Lower lobe of right lung (tissue), 2 donors: ENCODE results near the gene CORO1A. TPM values are rescaled to one million over a fixed set of nuclear protein-coding genes. Genes with fewer than 3 reads are reported as not detected.
A peak's percentile ranks its signal among the peaks of the same experiment; 100 is the strongest.
"Not testable (repeated sequence)": the region's sequence is repeated elsewhere in the genome, so short reads cannot be mapped to it uniquely, and the experiment has no call there.

Experiments used
- ATAC-seq, 2 donors: fragments of 200-7000 bp; cut with Tn5 transposase; one replicate each; pipeline ENCODE4 v1.9.1; 2020 to 2022; ENCODE audit warnings: mild to moderate bottlenecking in 2 of 2, moderate library complexity in 2 of 2
- DNase-seq: peaks from one replicate; pipeline ENCODE4 v3.0.0-alpha.2; 2020
- H3K27ac ChIP-seq: fragments of 200-600 bp; one replicate; pipeline ENCODE4 v1.8.0; 2022
- H3K27me3 ChIP-seq: fragments of 200-600 bp; one replicate; pipeline ENCODE4 v1.8.0; 2022; ENCODE audit warnings: low read depth
- H3K36me3 ChIP-seq: fragments of 200-600 bp; one replicate; pipeline ENCODE4 v1.8.0; 2022; ENCODE audit warnings: mild to moderate bottlenecking
- H3K4me1 ChIP-seq: fragments of 200-600 bp; one replicate; pipeline ENCODE4 v1.8.0; 2022
- H3K4me3 ChIP-seq: fragments of 200-600 bp; one replicate; pipeline ENCODE4 v1.8.0; 2022; ENCODE audit warnings: mild to moderate bottlenecking
- H3K9me3 ChIP-seq: fragments of 200-600 bp; one replicate; pipeline ENCODE4 v1.8.0; 2022
- intact Hi-C: fragments of 100-400 bp; cut with DNase I; formaldehyde crosslinking; loops from one replicate; pipeline ENCODE4 v1.11.0; 2022
- total RNA-seq: library from RNA; stranded (reverse); fragmentation: NEBNext Ultra II Directional; extraction: Animal tissue kit (Norgen Biotek cat#: 25700); gene quantifications from one replicate; pipeline ENCODE4 v1.2.1, GENCODE V29; 2021
- TF ChIP-seq, protein P1 (sequence below): fragments of 200-600 bp; IDR thresholded peaks from one replicate; pipeline ENCODE4 v1.8.0; 2022; ENCODE audit warnings: antibody characterized with exemption, mild to moderate bottlenecking
- donor health status: DM: no; HTN: yes; CAD: no; lungs with severe emphysema.

The CORO1A gene
- total RNA-seq, 1 donor from 2014 or later, result 76.3 TPM

DNA sequence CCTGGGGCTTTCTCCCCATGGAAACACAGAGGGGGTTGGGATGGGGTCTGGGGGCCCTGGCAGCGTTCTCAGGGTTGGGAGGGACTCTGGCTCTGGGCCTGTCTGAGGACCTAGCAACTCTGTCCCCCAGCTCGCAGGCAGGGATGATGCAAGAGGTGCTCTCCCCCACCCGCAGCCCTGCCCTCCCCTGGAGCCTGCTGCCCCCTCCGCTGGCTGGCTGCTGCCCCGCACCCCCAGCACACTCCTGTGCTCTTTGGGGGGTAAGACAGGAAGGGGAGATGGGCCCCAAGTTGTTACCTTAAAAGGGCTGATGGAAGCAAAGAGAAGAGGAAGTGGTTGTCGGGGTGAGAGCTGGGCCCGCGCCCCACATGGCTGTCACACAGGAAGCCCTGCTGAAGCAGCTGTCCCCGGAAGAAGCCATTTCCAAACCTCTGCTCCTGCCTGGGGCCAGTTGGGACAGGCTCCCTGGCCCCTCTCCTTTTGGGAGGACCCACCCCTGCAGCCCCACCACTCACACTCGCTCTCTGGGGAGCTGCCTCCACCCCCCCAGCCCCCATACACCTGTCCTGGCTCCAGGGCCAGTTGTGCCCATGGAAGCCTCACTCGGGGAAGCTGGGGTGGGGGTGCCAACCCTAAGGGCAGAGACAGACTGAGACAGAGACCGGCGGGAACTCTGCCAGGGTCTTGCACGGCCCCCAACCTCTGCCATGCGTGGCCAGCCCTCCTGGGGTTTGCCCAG, 2.5 kb downstream of the CORO1A start:
- H3K4me3 ChIP-seq, result peak overlapping the region; percentile 69
- peak; percentile 84 for DNase-seq
- H3K36me3 ChIP-seq, result peaks cover 10% of the 10 kb centered on the region
- peaks cover 20% of the 10 kb centered on the region for H3K4me1 ChIP-seq
- no peaks in the 10 kb centered on the region for H3K9me3 ChIP-seq
- no peaks in the 10 kb centered on the region for H3K27me3 ChIP-seq
- TF ChIP-seq, protein P1, sequence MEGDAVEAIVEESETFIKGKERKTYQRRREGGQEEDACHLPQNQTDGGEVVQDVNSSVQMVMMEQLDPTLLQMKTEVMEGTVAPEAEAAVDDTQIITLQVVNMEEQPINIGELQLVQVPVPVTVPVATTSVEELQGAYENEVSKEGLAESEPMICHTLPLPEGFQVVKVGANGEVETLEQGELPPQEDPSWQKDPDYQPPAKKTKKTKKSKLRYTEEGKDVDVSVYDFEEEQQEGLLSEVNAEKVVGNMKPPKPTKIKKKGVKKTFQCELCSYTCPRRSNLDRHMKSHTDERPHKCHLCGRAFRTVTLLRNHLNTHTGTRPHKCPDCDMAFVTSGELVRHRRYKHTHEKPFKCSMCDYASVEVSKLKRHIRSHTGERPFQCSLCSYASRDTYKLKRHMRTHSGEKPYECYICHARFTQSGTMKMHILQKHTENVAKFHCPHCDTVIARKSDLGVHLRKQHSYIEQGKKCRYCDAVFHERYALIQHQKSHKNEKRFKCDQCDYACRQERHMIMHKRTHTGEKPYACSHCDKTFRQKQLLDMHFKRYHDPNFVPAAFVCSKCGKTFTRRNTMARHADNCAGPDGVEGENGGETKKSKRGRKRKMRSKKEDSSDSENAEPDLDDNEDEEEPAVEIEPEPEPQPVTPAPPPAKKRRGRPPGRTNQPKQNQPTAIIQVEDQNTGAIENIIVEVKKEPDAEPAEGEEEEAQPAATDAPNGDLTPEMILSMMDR, result no peak
- intact Hi-C loops, result no loop called here
- peak; percentile 45 to 67 for ATAC-seq
- peak overlapping the region; percentile 78 for H3K27ac ChIP-seq

DNA sequence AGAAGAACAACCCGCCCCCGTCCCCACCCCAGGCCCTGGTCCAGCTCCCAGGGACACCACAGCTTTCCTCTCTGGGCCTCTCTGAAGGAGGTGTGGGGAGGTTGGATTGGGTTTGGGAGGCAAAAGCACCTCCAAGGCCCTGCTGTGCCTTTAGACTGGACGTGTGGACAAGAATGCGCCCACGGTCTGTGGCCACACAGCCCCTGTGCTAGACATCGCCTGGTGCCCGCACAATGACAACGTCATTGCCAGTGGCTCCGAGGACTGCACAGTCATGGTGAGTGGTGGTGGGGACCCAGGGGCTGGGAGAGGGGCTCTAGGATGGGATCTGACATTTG, 3.0 kb downstream of the CORO1A start:
- intact Hi-C loops, result no loop called here
- Histone ChIP-seq H3K4me1 (peaks cover 20% of the 10 kb centered on the region), H3K9me3 (no peaks in the 10 kb centered on the region), H3K27me3 (no peaks in the 10 kb centered on the region), H3K4me3 (peak overlapping the region; percentile 69), H3K27ac (peak overlapping the region; percentile 78), H3K36me3 (peaks cover 10% of the 10 kb centered on the region)
- peak; percentile 43 for DNase-seq
- TF ChIP-seq, protein P1, result no peak
- no peak for ATAC-seq

DNA sequence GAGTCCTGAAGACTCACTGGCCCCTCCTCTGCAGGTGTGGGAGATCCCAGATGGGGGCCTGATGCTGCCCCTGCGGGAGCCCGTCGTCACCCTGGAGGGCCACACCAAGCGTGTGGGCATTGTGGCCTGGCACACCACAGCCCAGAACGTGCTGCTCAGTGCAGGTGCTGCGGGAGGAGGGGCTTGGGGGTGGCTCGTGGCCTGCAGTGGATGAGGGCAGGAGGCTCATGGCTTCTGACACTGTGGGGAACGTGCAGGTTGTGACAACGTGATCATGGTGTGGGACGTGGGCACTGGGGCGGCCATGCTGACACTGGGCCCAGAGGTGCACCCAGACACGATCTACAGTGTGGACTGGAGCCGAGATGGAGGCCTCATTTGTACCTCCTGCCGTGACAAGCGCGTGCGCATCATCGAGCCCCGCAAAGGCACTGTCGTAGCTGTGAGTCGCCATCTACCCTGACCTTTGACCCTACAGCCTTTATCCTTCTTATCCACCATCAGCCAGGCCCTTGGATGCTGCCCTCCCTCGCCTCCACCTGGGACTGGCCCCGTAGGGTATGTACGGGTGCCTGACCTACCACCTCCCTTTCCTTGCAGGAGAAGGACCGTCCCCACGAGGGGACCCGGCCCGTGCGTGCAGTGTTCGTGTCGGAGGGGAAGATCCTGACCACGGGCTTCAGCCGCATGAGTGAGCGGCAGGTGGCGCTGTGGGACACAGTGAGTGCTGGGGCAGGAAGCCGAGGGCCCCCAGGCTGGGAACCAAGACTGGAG, 3.6 kb downstream of the CORO1A start:
- no peaks in the 10 kb centered on the region for H3K9me3 ChIP-seq
- ATAC-seq (peak; percentile 35 to 37), DNase-seq (peak; percentile 88)
- peak overlapping the region; percentile 69 for H3K4me3 ChIP-seq
- H3K4me1 ChIP-seq, result peaks cover 20% of the 10 kb centered on the region
- H3K27me3 ChIP-seq, result no peaks in the 10 kb centered on the region
- peak overlapping the region; percentile 78 for H3K27ac ChIP-seq
- intact Hi-C loops, result no loop called here
- peaks cover 10% of the 10 kb centered on the region for H3K36me3 ChIP-seq
- TF ChIP-seq, protein P1, result peak; percentile 77

DNA sequence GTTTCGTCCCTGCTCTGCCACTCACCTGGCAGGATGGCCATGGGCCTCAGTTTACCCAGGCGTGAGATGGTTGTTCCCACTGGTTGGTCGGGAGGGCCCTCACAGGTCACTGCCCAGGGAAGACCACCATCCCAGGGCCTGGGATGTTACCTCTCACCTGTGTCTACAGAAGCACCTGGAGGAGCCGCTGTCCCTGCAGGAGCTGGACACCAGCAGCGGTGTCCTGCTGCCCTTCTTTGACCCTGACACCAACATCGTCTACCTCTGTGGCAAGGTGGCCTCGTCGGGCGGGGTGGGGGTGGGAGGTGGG, 4.1 kb downstream of the CORO1A start:
- ATAC-seq (no peak), DNase-seq (no peak)
- H3K9me3 ChIP-seq, result no peaks in the 10 kb centered on the region
- intact Hi-C loops, result no loop called here
- TF ChIP-seq, protein P1, result no peak
- H3K36me3 ChIP-seq, result peaks cover 10% of the 10 kb centered on the region
- peaks cover 17% of the 10 kb centered on the region for H3K4me1 ChIP-seq
- H3K27ac ChIP-seq, result no peak overlapping the region
- H3K4me3 ChIP-seq, result no peak overlapping the region
- no peaks in the 10 kb centered on the region for H3K27me3 ChIP-seq

DNA sequence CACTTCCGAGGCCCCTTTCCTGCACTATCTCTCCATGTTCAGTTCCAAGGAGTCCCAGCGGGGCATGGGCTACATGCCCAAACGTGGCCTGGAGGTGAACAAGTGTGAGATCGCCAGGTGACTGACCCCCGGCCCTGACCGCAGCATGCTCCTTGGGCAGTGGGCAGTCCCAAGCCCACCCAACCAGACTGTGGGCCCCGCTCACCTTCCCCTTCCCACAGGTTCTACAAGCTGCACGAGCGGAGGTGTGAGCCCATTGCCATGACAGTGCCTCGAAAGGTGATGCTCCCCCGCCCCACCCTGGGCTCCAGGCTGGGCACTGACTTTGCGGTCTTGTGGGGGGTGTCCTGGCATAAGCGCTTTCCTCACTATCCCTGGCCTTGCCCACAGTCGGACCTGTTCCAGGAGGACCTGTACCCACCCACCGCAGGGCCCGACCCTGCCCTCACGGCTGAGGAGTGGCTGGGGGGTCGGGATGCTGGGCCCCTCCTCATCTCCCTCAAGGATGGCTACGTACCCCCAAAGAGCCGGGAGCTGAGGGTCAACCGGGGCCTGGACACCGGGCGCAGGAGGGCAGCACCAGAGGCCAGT, 4.7 kb downstream of the CORO1A start:
- TF ChIP-seq, protein P1, result no peak
- Histone ChIP-seq H3K36me3 (peaks cover 10% of the 10 kb centered on the region), H3K27me3 (no peaks in the 10 kb centered on the region), H3K27ac (no peak overlapping the region), H3K4me1 (peaks cover 14% of the 10 kb centered on the region), H3K4me3 (no peak overlapping the region), H3K9me3 (no peaks in the 10 kb centered on the region)
- intact Hi-C loops, result no loop called here
- DNase-seq (peak; percentile 43), ATAC-seq (no peak)

DNA sequence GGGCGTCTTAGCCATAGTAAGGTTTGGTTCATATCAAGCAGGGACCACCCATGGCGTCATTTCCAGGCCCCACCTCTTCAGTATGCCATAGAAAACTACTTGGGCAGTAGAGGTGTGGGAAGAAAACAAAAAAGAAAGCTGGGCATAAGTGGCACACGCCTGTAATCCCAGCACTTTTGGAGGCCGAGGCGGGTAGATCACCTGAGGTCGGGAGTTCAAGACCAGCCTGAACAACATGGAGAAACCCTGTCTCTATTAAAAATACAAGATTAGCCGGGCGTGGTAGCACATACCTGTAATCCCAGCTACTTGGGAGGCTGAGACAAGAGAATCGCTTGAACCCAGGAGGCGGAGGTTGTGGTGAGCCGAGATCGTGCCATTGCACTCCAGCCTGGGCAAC, 7.8 kb downstream of the CORO1A start:
- H3K9me3 ChIP-seq, ATAC-seq, H3K27me3 ChIP-seq, H3K27ac ChIP-seq, H3K4me3 ChIP-seq, DNase-seq, intact Hi-C loops: not testable (repeated sequence)
- peaks cover 14% of the 10 kb centered on the region for H3K4me1 ChIP-seq
- peaks cover 10% of the 10 kb centered on the region for H3K36me3 ChIP-seq

DNA sequence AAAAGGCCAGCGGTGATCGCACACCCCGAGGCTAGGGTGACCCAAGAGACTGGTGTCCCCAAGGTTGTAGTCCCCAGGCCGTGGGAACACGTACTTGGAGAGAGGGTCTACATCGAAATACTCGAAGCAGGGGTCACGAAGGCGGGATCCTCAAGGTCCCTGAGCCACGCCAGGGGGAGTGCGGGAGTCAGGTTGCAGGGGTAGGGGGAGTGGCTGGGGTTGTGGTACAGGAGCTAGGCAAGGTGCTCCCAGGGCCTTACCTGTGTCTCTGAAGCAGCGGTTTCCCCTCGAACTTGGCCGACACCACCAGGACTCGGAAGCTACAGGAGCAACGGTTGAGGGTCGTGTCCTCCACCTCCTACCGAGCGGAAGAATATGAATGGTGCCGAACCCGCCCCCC, 9.7 kb downstream of the CORO1A start:
- not testable (repeated sequence) for H3K36me3 ChIP-seq
- ATAC-seq, result peak; percentile 18 to 44

DNA sequence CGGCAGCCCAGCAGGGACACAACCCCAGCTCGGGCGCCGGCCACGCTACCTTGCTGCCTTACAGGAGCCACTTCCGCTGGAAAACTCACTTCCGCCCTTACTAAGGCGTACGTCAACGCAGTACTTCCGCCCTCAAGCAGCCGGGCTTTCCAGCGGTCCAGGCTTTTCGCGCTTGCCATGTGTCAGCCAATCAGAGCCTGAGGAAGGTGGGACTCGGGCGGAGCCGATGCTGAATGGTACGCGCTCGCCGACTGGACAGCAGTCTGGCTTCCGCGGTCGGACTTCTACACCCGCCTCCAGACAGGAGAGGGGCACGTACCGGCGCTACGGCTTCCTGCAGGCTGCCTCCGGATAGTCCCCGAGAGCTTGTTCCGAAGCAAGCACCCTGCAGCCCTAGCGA, 10.2 kb downstream of the CORO1A start, which contains the start of the genes BOLA2B and SLX1A:
Gene BOLA2B (minus strand): TSS at position 52 of the 400 bp plus-strand sequence. CDS start 71 bp downstream, outside the sequence.
Gene SLX1A (plus strand): TSS at position 261 of the 400 bp plus-strand sequence. CDS start 210 bp downstream, outside the sequence.
- H3K27ac ChIP-seq, H3K36me3 ChIP-seq, H3K4me1 ChIP-seq, H3K9me3 ChIP-seq, DNase-seq, intact Hi-C loops, H3K27me3 ChIP-seq: not testable (repeated sequence)
- peak; percentile 97 for ATAC-seq
- peak within 1 kb of the TSS; percentile 53 for H3K4me3 ChIP-seq

More for the DNA sequence above, 9.7 kb downstream of the CORO1A start:
- H3K9me3 ChIP-seq, H3K27me3 ChIP-seq, H3K4me3 ChIP-seq, H3K27ac ChIP-seq, DNase-seq, H3K4me1 ChIP-seq, intact Hi-C loops: not testable (repeated sequence)
